Measurements from ENCODE around the gene LSM7.

LSM7 gene

DNA sequence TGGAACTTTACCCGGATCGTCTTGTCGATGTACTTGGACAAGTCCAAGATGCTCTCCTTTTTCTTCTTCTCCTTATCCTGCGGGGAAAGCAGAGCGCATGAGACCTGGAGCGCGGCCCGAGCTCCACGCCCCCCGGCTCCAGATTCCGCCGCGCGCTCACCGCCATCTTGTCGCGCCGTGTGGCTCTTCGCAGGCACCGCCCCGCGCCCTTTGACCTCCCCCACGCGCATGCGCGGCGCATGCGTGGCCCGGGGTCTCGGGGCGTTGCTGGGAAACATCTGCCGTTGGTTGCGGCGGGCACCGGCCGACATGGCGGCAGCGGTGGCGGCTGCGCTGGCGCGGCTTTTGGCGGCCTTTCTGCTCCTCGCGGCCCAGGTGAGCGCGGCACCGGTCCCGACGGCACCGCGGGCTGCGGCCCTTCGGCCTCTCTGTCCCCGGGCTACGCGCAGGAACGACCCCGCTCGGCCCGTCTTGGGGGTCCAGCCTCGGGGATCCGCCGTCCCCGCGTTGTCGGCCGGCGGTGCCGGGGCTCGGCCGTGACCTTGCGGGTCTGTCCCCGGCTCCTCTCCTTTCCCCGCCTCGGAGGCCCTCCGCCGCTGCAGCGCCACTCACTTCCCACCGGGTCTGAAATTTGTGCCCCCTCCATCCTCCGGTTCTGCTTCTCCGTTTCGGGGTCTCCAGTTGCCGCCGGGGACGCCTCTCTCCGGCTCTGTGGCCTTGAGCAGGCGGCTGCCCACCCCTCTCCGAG lies at the start of gene LSM7, which contains the start of gene SPPL2B:
Gene LSM7, minus strand, starts transcription at position 186 of the 748 bp plus-strand sequence. Its CDS starts 20 bp downstream, at position 166.
Gene SPPL2B, plus strand, starts transcription at position 284 of the 748 bp plus-strand sequence. Its CDS starts 26 bp downstream, at position 310.
- peak; percentile 100 for DNase-seq (ENCODE audit: low spot score)

DNA sequence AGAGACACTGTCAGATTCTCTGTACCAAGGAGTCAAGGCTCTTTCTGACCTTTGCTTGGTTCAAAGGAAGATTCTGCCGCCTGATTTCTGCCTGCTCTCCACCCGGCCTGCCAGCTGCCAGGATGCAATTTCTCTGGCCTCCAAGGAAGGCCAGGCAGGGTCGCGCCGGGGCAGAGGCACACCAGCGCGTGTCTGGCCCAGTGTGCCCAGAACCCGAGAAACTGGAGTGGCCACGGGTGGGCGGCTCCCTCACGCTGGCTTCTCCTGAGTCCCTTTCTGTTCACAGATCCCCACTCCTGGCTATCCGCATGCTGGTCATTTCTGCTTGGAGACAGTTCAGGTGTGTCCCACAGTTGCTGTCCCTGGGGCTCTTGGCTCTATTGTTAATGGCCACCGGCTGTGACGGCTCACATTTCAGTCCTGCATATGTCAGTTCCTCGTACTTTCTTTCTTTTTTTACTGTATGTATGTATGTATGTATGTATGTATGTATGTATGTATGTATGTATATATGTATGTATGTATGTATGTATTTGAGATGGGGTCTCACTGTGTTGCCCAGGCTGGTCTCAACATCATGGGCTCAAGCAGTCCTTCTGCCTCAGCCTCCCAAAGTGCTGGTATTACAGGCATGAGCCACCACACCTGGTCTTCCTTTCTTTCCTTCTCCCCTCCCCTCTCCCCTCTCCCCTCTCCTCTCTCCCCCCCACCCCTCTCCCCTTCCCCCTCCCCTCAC lies 48.6 kb upstream of the LSM7 start:
- DNase-seq (ENCODE audit: low spot score) = no peak

DNA sequence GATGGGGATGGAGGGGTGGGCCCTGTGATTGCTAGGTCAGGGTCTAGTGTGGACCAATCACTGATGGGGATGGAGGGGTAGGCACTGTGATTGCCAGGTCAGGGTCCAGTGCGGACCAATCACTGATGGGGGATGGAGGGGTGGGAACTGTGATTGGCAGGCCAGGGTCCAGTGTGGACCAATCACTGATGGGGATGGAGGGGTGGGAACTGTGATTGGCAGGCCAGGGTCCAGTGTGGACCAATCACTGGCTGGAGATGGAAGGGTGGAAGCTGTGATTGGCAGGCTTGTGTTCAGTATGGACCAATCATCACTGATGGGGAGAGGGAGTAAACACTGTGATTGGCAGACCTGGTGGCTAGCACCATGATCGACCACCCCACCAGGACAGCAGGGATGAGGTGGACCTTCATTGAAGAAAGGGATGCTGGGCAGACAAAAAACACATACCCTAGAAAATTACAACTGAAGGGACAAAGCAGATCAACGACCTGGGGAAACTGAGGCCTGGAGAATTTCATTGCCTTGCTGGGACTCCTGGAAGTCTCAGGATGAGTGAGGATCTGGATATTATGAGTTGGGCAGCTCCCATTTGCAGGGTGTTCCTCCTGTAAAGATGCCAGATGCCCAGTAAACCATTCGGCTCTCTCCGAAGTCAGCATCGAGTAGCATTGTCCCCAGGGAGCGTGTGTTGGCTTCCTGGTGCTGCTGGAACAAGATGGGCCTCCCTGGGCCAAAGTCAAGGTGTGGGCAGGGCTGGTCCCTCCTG lies 47.2 kb upstream of the LSM7 start:
- no peak for DNase-seq (ENCODE audit: low spot score)

DNA sequence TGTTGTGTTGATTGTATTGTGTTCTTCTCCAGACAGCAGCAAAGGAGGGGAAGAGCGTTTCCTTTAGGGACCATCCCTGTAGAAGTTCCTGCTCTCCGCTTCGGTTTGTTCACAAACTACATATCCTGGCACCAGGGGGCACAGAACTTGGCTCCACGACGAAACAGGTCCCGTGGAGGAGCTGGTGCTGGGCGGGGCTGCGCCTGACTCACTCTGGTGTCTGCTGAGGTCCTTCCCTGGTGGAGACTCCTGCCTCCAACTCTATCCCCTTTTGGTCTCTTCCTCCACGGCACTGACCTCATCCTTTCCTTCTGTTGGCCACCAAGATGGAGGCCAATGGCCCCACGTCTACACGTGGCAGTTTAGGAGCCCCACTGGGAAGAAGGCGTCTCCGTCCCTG lies 46.4 kb upstream of the LSM7 start:
- DNase-seq (ENCODE audit: low spot score) = peak; percentile 55

DNA sequence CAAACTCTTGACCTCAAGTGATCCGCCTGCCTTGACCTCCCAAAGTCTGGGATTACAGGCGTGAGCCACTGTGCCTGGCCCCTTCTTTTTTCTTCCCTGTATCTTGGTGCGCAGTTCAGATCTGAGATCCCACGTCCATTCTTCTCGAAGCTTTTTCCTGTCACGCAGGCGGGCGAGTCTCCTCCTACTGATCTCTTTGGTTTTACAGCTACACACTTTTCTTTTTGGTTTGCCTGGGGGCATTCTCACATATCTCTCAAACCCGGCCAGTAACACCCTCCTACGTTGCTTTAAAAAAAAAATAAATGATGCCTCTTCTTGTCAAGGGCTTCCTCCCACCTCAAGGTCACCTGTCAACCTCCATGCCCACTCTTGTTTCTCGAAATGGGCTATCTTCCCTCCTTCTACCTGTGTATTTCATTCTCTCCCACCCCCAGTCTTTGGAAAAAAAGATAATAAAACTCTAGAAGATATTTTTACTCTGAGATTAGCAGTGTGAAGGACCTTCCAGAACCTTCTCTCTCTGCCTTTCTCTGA lies 43.8 kb upstream of the LSM7 start:
- DNase-seq (ENCODE audit: low spot score) = no peak

DNA sequence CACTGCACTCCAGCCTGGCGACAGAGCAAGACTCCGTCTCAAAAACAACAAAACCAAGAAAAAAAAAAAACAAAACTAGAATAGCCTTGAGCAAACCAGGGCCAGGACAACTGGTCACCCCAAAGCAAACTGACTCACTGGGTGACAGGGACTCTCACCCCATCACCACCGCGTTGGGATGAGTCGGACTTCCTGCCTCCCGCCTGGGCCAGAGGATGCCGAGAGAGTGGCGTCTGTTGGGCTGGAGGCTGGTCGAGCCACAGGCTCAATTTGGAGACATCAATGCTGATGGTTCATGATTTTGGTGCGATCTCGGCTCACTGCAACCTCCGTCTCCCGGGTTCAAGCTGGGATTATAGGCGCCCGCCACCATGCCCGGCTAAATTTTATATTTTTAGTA lies 43.3 kb upstream of the LSM7 start:
- peak; percentile 70 for DNase-seq (ENCODE audit: low spot score)

DNA sequence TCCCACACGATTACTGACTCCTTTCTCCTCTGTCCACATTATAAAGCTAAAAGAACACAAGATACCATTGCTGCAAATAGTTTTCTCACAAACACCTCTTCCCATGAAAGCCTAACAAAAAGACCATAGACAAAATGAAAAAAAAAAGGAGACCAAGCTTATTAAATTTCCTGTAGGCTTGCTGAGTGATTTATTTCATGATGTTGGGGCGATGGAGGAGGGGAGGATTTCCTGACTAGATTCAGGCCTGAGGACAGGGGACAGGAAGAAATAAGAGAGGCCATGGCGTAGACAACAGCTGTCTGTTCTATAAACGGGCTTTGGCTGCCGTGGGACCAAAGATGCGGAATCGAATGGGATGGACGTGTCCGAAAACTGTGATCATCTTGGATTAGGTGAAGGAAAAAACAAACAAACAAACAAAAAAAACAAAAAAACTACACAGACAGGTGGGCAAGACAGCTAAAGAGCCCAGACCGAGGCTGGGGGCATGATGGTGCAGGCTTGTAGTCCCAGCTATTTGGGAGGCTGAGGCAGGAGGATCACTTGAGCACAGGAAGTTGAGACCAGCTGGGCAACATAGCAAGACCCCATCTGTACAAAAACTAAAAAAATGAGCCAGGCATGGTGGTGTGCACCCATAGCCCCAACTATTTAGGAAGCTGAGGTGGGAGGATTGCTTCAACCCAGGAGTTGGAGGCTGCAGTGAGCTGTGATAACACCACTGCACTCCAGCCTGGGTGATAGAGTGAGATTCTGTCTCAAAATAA lies 37.0 kb upstream of the LSM7 start:
- no peak for DNase-seq (ENCODE audit: low spot score)

DNA sequence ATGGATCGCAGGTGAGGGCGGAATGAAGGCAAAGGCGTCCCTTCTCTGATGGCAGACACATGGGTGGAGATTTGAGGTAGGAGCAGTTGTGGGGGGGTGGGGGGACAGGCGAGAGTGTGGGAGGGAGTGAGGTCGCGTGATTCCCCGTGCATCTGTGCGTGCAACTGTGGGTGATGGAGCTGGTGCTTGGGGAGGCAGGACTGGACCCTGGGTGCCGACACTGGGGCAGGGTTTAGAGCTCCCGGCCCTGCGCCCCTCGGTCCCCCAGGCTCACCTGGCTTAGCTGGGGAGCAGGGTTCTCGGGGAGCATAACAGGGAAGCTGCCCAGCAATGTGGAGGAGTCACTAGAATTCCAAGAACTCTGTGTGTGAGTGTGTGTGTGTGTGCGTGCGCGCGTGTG lies 35.0 kb upstream of the LSM7 start:
- DNase-seq (ENCODE audit: low spot score) = no peak

DNA sequence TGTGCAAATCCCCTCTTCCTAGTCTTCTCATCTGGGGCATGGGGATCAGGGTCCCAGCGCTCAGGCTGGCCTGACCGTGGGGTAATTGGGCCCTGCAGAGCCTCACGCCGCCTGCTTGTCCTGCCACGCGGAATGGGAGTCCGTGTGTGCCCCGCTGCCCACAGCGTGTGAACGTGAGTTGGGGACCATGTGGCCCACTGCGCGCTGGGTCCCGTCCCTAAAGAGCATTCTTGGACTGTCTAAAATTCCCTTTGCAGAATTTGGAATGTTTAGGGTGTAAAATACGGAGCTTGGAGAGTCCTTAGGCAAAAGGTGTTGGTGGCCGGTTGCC lies 34.5 kb upstream of the LSM7 start:
- no peak for DNase-seq (ENCODE audit: low spot score)

DNA sequence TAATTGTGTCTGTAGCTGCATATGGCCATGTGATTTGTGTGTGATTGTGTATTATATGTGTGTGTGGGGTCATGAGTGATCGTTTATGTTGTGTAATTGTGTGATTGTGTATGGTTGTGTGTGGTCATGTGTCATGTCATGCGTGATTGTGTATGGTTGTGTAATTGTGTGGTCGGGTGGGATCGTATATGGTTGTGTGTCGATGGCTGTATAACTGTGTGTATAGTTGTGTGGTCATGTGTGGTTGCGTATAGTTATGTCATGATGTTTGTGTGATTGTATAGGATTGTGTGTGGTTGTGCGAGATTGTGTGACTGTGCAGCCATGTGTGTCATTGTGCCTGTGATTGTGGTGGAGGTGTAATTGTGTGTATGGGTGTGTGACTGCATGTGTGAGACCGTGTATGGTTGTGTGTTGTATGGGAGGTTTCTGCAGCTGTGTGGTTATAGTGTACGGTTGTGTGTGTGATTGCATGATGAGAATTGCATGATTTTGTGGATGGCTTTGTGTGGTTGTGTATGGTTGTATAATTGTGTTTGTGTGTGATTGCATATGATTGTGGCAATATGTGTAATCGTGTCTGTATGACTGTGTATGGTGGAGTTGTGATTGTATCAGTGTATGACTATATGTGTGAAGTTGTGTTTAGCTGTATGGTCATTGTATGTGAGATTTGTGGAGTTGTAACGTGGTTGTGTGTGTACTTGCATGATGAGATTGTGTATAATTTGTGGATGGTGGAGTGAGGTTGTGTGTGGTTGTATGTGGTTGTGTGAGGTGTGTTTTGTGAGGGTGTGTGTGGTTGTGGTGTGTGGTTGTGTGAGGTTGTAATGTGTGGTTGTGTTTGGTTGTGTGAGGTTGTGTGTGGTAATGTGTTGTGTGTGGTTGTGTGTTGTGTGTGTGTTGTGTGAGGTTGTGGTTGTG lies 33.9 kb upstream of the LSM7 start:
- no peak for DNase-seq (ENCODE audit: low spot score)

DNA sequence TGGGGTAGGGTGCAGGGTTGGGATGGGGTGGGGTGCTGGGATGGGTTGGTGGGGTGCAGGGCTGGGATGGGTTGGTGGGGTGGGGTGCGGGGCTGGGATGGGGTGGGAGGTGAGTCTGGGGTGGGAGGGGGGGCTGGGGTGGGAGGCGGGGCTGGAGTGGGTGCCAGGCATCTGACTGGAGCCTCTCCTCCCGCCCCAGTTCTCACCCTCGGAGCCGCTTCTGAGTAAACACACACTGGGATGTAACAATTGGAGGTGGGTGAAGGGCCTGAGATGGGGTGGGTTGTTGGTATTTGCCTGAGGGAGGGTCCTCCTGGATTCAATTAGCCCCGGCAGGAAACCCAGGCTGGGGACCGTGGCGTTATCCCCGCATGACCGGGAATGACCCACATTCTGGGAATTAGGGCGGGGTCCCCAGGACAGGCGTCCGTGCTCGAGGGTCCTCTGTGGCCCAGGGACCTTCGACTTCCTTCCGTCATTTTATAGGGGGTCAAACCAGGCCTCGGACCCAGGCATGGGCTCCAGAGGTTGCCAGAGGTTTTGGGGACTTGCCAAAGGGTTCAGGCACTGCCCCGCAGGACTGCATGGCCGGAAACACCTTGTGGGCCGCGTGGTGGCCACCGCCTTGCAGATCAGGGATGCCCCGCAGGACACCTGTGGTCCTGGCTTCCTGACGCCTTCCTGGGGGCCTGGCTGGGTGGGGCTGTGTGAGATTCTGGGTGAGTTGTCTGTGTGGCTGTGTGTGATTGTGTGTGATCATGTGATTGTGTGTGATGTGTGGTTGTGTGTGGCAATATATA lies 33.1 kb upstream of the LSM7 start:
- DNase-seq (ENCODE audit: low spot score) = no peak

DNA sequence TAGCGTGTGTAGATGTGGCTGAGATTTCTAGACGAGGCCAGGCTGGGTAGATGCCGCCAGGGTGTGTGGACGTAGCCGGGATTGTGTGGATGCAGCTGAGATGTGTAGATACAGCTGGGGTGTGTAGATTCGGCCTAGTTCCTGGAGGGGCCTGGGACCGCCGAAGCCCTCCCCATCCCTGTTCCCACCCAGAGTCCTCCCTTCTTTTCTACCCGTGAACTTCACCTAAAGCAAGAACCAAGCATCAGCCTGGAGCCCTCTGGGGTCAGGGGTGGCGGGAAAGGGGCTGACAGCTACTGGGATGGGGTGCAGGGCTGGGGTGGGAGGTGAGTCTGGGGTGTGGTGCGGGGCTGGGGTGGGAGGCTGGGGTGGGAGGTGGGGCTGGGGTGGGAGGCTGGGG lies 32.4 kb upstream of the LSM7 start:
- DNase-seq (ENCODE audit: low spot score) = no peak

DNA sequence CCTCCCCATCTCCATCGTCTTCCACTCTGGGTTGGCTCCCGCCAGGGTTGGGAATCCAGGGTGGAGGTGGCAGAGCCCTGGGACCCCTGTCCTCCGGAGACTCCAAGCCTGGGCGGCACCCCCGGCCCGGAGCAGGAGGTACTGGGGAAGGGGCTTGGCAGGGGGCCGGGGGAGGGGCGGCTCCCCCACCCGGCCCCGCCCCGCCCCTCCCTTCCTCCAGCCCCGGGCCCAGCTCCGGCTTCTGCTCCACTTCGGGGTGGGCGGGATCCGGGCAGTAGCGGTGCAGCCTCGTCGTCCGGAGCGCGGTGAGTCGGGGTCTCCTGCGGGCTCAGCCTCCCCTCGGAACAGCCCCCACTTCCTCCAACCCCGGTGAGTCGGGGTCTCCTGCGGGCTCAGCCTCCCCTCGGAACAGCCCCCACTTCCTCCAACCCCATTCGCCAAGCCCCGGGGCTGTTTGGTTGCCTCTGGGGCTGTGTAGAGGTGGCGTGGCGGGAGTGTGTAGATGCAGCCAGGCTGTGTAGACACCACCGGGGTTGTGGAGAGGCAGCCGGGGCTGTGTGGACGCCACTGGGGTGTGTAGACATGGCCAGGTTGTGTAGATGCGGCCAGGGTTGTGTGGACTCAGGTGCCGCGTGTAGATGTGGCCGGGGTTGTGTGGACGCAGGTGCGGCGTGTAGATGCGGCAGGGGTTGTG lies 31.8 kb upstream of the LSM7 start, which contains the start of gene TMPRSS9:
Gene TMPRSS9, plus strand, starts transcription at position 274 of the 694 bp plus-strand sequence. CDS start 29,521 bp downstream, outside the sequence.
- no peak for DNase-seq (ENCODE audit: low spot score)

DNA sequence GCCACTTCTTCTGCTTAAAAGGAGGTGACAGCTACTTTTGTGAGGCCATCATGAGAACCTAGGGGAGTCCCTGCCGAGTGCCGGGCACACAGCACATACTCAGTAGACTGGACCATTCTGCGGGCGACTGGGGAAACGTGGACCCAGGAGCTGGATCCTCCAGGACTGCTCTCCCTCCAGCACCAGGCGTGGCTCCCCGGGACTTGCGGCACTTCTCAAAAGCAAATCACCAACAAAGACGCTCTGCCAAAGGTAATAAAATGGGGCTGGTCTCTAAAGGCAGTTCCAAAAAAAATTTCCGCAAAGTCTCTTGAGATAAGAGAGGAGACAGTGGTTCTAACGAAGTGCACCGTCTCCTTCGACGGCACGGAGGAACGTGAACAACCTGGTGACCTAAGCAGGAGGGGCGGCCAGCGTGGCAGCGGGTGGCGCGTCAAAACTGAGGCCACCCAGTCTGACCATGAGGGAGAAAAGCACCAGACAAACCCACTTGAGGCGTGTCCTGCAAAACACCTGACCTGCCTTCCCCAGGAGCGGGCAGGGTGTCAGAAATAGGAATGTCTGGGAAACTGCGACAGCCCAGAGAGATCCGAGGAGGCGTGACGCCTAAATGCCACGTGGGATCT lies 30.3 kb upstream of the LSM7 start:
- no peak for DNase-seq (ENCODE audit: low spot score)

DNA sequence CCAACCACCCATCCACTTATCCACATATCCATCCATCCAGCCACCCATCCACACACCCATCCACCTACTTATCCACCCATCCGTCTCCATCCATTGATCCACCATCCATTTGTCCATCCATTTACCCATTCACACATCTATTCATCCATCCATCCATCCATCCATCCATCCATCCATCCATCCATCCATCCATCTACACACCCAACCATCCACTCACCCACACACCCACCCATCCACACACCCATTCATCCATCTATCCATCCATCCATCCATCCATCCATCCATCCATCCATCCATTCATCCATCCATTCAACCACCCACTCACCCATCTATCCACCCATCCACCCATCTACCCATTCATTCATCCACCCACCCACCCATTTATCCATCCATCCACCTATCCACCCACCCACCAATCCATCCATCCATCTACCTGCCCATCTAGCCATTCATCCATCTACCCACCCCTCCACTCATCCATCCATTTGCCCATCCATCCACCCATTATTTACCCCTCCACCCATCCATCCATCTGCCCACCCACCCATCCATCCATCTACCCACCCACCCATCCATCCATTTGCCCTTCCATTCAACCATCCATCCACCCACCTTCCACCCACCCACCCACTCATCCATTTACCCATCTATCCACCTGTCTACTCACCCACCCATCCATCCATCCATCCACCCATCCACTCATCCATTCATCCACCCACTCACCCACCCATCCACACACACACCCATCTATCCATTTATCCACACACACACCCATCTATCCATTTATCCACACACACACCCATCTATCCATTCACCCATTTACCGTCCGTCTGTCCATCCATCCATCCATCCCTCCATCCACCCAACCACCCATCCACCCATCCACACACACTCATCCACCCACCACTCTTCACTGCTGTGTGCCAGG lies 29.2 kb upstream of the LSM7 start:
- no peak for DNase-seq (ENCODE audit: low spot score)

DNA sequence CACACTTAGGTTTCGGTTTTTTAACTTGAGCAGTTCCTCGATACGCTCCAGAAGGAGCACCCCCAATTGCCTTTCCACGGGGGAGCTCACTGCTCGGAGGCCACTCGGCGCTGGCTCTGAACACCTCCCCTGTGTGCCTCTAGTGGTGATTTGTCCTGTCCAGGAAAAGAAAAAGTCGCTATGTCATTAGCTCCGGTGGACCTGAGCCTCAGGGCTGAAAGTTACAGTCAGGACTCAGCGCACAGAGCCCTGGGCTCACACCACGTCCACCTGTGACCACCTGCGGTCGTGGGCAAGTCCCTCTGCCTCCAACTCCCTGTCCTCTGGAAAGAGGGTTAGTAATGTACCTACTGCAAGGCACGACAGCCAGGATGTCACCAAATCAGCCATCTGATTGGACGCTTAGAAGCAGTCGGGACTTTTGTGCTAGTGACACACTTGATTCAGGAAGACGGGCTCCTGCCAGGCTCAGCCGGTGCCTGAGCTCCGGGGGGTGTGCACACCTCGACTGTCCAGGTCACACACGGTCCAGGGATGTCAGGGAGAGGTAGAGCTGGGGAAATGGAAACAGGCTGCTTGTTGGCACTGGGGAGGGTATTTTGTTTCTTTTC lies 27.8 kb upstream of the LSM7 start:
- DNase-seq (ENCODE audit: low spot score) = no peak
